RCC 7860 (cell line): ENCODE measurements around the gene KRTAP20-2.

ENCODE experiments used
- DNase-seq: peaks from one replicate; pipeline ENCODE4 v3.0.0-alpha.2; 2015; ENCODE audit warnings: low spot score
- FAIRE-seq: peaks from 2 replicates; lab custom pipeline; 2012; peaks lifted over from hg19 to GRCh38; lab: Jason Lieb, UNC

Gene KRTAP20-2

GRCh38 chr21:30672985-30673650 lies 38.1 kb downstream of the KRTAP20-2 start:
- no peak for FAIRE-seq
- no peak for DNase-seq

- FAIRE-seq (no peak), DNase-seq (no peak)
Measured at GRCh38 chr21:30674312-30674711, 39.3 kb downstream of the KRTAP20-2 start.

GRCh38 chr21:30676737-30677136 lies 41.7 kb downstream of the KRTAP20-2 start:
- DNase-seq (no peak), FAIRE-seq (no peak)

- FAIRE-seq (no peak), DNase-seq (no peak)
Measured at GRCh38 chr21:30680586-30680985, 45.6 kb downstream of the KRTAP20-2 start.

GRCh38 chr21:30684506-30684905 lies 49.5 kb downstream of the KRTAP20-2 start:
- FAIRE-seq (no peak), DNase-seq (no peak)
